GM13977 (cell line): Measurements from ENCODE around the gene RNF130.

Experiments used
- DNase-seq: peaks from one replicate; pipeline ENCODE4 v3.0.0; 2012; ENCODE audit warnings: low spot score
- CTCF ChIP-seq: IDR thresholded peaks from 2 replicates; pipeline ENCODE4 v1.5.1; 2012; ENCODE audit warnings: mild to moderate bottlenecking, control low read depth; ENCODE audit not compliant: insufficient read depth; ENCODE audit errors: extremely low read depth, missing control alignments
- in situ Hi-C: fragments of 300-500 bp; cut with MboI; formaldehyde crosslinking; loops from one replicate; pipeline ENCODE4 v1.12.0; 2022; ENCODE audit warnings: low sequenced_read_pairs, low pct_unique_long_range_greater_than_20kb, mixed read lengths, inconsistent platforms; ENCODE audit not compliant: unreplicated experiment

The RNF130 gene

GRCh38 chr5:180103487-180104167 is 32.1 kb upstream of the RNF130 start:
- no peak for TF ChIP-seq CTCF
- in situ Hi-C loops, result no loop called here
- DNase-seq, result no peak

- no peak for DNase-seq
- TF ChIP-seq CTCF, result no peak
- in situ Hi-C loops, result no loop called here
Observed at GRCh38 chr5:180102636-180103035, 31.1 kb upstream of the RNF130 start.

GRCh38 chr5:180101451-180102105 is 30.0 kb upstream of the RNF130 start:
- in situ Hi-C loops, result no loop called here
- DNase-seq, result no peak
- TF ChIP-seq CTCF, result no peak

- in situ Hi-C loops, result no loop called here
- DNase-seq, result no peak
- no peak for TF ChIP-seq CTCF
Observed at GRCh38 chr5:180100621-180101450, 29.3 kb upstream of the RNF130 start.

GRCh38 chr5:180099733-180100611 is 28.4 kb upstream of the RNF130 start:
- in situ Hi-C loops, result no loop called here
- DNase-seq, result no peak
- no peak for TF ChIP-seq CTCF
